HG02870 (cell line): ENCODE data around the gene TRIM6.
A peak's percentile ranks its signal among the peaks of the same experiment; 100 is the strongest.
"Not testable (repeated sequence)": the region's sequence is repeated elsewhere in the genome, so short reads cannot be mapped to it uniquely, and the experiment has no call there.

Source experiments
- ATAC-seq: cut with Tn5 transposase; IDR thresholded peaks from one replicate; pipeline ENCODE4 v1.9.1; 2021; ENCODE audit warnings: mild to moderate bottlenecking, moderate library complexity; ENCODE audit not compliant: unreplicated experiment

Gene TRIM6

GRCh38 chr11:5596607-5597201 is at the start of gene TRIM6:
Gene TRIM6, plus strand, starts transcription at chr11:5596637. Its CDS starts 261 bp downstream, at chr11:5596898.
- ATAC-seq: peak; percentile 35

GRCh38 chr11:5547982-5548381 is 48.5 kb upstream of the TRIM6 start:
- ATAC-seq: no peak

- no peak for ATAC-seq
These were observed 48.0 kb upstream of the TRIM6 start, which contains the start of gene OR52H1 for GRCh38 chr11:5548440-5548839. Gene OR52H1, minus strand, starts transcription at chr11:5548540. Its CDS starts 3,035 bp downstream, at chr11:5545505.

- no peak for ATAC-seq
These were observed 45.9 kb upstream of the TRIM6 start for GRCh38 chr11:5550440-5551095.

- no peak for ATAC-seq
These were observed 43.1 kb upstream of the TRIM6 start for GRCh38 chr11:5553343-5553742.

- ATAC-seq: no peak
These were observed 39.7 kb upstream of the TRIM6 start for GRCh38 chr11:5556596-5557188.

GRCh38 chr11:5557751-5558150 is 38.7 kb upstream of the TRIM6 start:
- no peak for ATAC-seq

- ATAC-seq: no peak
These were observed 32.0 kb upstream of the TRIM6 start for GRCh38 chr11:5564259-5565019.

GRCh38 chr11:5574654-5575053 is 21.8 kb upstream of the TRIM6 start:
- ATAC-seq: no peak

GRCh38 chr11:5575152-5575551 is 21.3 kb upstream of the TRIM6 start:
- no peak for ATAC-seq

- no peak for ATAC-seq
These were observed 19.3 kb upstream of the TRIM6 start for GRCh38 chr11:5577101-5577500.

GRCh38 chr11:5580577-5580976 is 15.9 kb upstream of the TRIM6 start, which contains the start of gene OR52B6:
Gene OR52B6, plus strand, starts transcription at chr11:5580877. Its CDS starts 0 bp downstream, at chr11:5580877.
- ATAC-seq: no peak

- ATAC-seq: no peak
These were observed 15.4 kb upstream of the TRIM6 start for GRCh38 chr11:5581014-5581413.

GRCh38 chr11:5584458-5584857 is 12.0 kb upstream of the TRIM6 start:
- not testable (repeated sequence) for ATAC-seq

GRCh38 chr11:5589906-5590305 is 6.5 kb upstream of the TRIM6 start:
- not testable (repeated sequence) for ATAC-seq

- ATAC-seq: no peak
These were observed 4.8 kb upstream of the TRIM6 start for GRCh38 chr11:5591613-5592012.

- no peak for ATAC-seq
These were observed 3.8 kb upstream of the TRIM6 start for GRCh38 chr11:5592615-5593014.

- no peak for ATAC-seq
These were observed 3.3 kb upstream of the TRIM6 start for GRCh38 chr11:5593146-5593545.

- ATAC-seq: no peak
These were observed 1.5 kb downstream of the TRIM6 start for GRCh38 chr11:5597953-5598352.

GRCh38 chr11:5600374-5600851 is 4.0 kb downstream of the TRIM6 start:
- peak; percentile 95 for ATAC-seq

GRCh38 chr11:5602791-5603190 is 6.4 kb downstream of the TRIM6 start:
- ATAC-seq: not testable (repeated sequence)
